ENCODE measurements around the gene EIF3I.

The EIF3I gene

GRCh38 chr1:32216566-32216965 lies 5.6 kb upstream of the EIF3I start:
- peaks cover 23% of the 10 kb centered on the region for H3K4me1 ChIP-seq (ENCODE audit: control insufficient read depth, insufficient read depth, low read length)
- no peaks in the 10 kb centered on the region for H3K27me3 ChIP-seq (replicated peaks; ENCODE audit: control insufficient read depth, insufficient read depth, low read length)
- peaks cover 27% of the 10 kb centered on the region for H3K36me3 ChIP-seq (ENCODE audit: control insufficient read depth, insufficient read depth, low read length, severe bottlenecking)
- H3K9ac ChIP-seq (ENCODE audit: low read length): no peak overlapping the region
- H3K4me3 ChIP-seq (ENCODE audit: low read length): no peak overlapping the region
- no peaks in the 10 kb centered on the region for H3K9me3 ChIP-seq (ENCODE audit: control insufficient read depth, low read length)
- DNase-seq (ENCODE audit: low read depth): no peak

- Histone ChIP-seq H3K36me3 (ENCODE audit: control insufficient read depth, insufficient read depth, low read length, severe bottlenecking) (peaks cover 31% of the 10 kb centered on the region), H3K27me3 (replicated peaks; ENCODE audit: control insufficient read depth, insufficient read depth, low read length) (no peaks in the 10 kb centered on the region), H3K9ac (ENCODE audit: low read length) (no peak overlapping the region), H3K4me3 (ENCODE audit: low read length) (no peak overlapping the region), H3K9me3 (ENCODE audit: control insufficient read depth, low read length) (no peaks in the 10 kb centered on the region), H3K4me1 (ENCODE audit: control insufficient read depth, insufficient read depth, low read length) (peaks cover 34% of the 10 kb centered on the region)
- no peak for DNase-seq (ENCODE audit: low read depth)
These were observed 3.2 kb upstream of the EIF3I start for GRCh38 chr1:32219022-32219421.

- peaks cover 35% of the 10 kb centered on the region for H3K36me3 ChIP-seq (ENCODE audit: control insufficient read depth, insufficient read depth, low read length, severe bottlenecking)
- DNase-seq (ENCODE audit: low read depth): no peak
These were observed 1.2 kb upstream of the EIF3I start for GRCh38 chr1:32220746-32221580.

GRCh38 chr1:32221581-32221979 lies 627 bp upstream of the EIF3I start:
- peak; percentile 25 for DNase-seq (ENCODE audit: low read depth)
- no peaks in the 10 kb centered on the region for H3K27me3 ChIP-seq (replicated peaks; ENCODE audit: control insufficient read depth, insufficient read depth, low read length)
- peaks cover 34% of the 10 kb centered on the region for H3K36me3 ChIP-seq (ENCODE audit: control insufficient read depth, insufficient read depth, low read length, severe bottlenecking)
- H3K4me3 ChIP-seq (ENCODE audit: low read length): peak overlapping the region; percentile 98
- H3K4me1 ChIP-seq (ENCODE audit: control insufficient read depth, insufficient read depth, low read length): peaks cover 39% of the 10 kb centered on the region
- H3K9me3 ChIP-seq (ENCODE audit: control insufficient read depth, low read length): no peaks in the 10 kb centered on the region
- H3K9ac ChIP-seq (ENCODE audit: low read length): peak overlapping the region; percentile 98

More at GRCh38 chr1:32220746-32221580, 1.2 kb upstream of the EIF3I start:
- Histone ChIP-seq H3K9ac (ENCODE audit: low read length) (peak overlapping the region; percentile 98), H3K4me3 (ENCODE audit: low read length) (peak overlapping the region; percentile 98), H3K27me3 (replicated peaks; ENCODE audit: control insufficient read depth, insufficient read depth, low read length) (no peaks in the 10 kb centered on the region), H3K4me1 (ENCODE audit: control insufficient read depth, insufficient read depth, low read length) (peaks cover 39% of the 10 kb centered on the region), H3K9me3 (ENCODE audit: control insufficient read depth, low read length) (no peaks in the 10 kb centered on the region)

GRCh38 chr1:32223683-32224082 lies 1.5 kb downstream of the EIF3I start:
- Histone ChIP-seq H3K4me3 (ENCODE audit: low read length) (peak overlapping the region; percentile 98), H3K4me1 (ENCODE audit: control insufficient read depth, insufficient read depth, low read length) (peaks cover 39% of the 10 kb centered on the region), H3K9me3 (ENCODE audit: control insufficient read depth, low read length) (no peaks in the 10 kb centered on the region), H3K9ac (ENCODE audit: low read length) (peak overlapping the region; percentile 98), H3K27me3 (replicated peaks; ENCODE audit: control insufficient read depth, insufficient read depth, low read length) (no peaks in the 10 kb centered on the region), H3K36me3 (ENCODE audit: control insufficient read depth, insufficient read depth, low read length, severe bottlenecking) (peaks cover 46% of the 10 kb centered on the region)
- DNase-seq (ENCODE audit: low read depth): no peak

GRCh38 chr1:32224285-32224684 lies 2.1 kb downstream of the EIF3I start:
- H3K9me3 ChIP-seq (ENCODE audit: control insufficient read depth, low read length): no peaks in the 10 kb centered on the region
- peaks cover 34% of the 10 kb centered on the region for H3K4me1 ChIP-seq (ENCODE audit: control insufficient read depth, insufficient read depth, low read length)
- H3K27me3 ChIP-seq (replicated peaks; ENCODE audit: control insufficient read depth, insufficient read depth, low read length): no peaks in the 10 kb centered on the region
- no peak for DNase-seq (ENCODE audit: low read depth)
- H3K4me3 ChIP-seq (ENCODE audit: low read length): peak overlapping the region; percentile 98
- H3K9ac ChIP-seq (ENCODE audit: low read length): peak overlapping the region; percentile 98
- H3K36me3 ChIP-seq (ENCODE audit: control insufficient read depth, insufficient read depth, low read length, severe bottlenecking): peaks cover 51% of the 10 kb centered on the region

- peaks cover 81% of the 10 kb centered on the region for H3K36me3 ChIP-seq (ENCODE audit: control insufficient read depth, insufficient read depth, low read length, severe bottlenecking)
- no peaks in the 10 kb centered on the region for H3K9me3 ChIP-seq (ENCODE audit: control insufficient read depth, low read length)
- peaks cover 7% of the 10 kb centered on the region for H3K4me1 ChIP-seq (ENCODE audit: control insufficient read depth, insufficient read depth, low read length)
- no peak overlapping the region for H3K4me3 ChIP-seq (ENCODE audit: low read length)
- H3K27me3 ChIP-seq (replicated peaks; ENCODE audit: control insufficient read depth, insufficient read depth, low read length): no peaks in the 10 kb centered on the region
- DNase-seq (ENCODE audit: low read depth): no peak
- no peak overlapping the region for H3K9ac ChIP-seq (ENCODE audit: low read length)
These were observed 6.6 kb downstream of the EIF3I start for GRCh38 chr1:32228771-32229170.

GRCh38 chr1:32231843-32232432 lies 9.7 kb downstream of the EIF3I start:
- H3K9me3 ChIP-seq (ENCODE audit: control insufficient read depth, low read length): no peaks in the 10 kb centered on the region
- peaks cover 54% of the 10 kb centered on the region for H3K36me3 ChIP-seq (ENCODE audit: control insufficient read depth, insufficient read depth, low read length, severe bottlenecking)
- no peak overlapping the region for H3K9ac ChIP-seq (ENCODE audit: low read length)
- no peak for DNase-seq (ENCODE audit: low read depth)
- no peaks in the 10 kb centered on the region for H3K27me3 ChIP-seq (replicated peaks; ENCODE audit: control insufficient read depth, insufficient read depth, low read length)
- no peak overlapping the region for H3K4me3 ChIP-seq (ENCODE audit: low read length)
- H3K4me1 ChIP-seq (ENCODE audit: control insufficient read depth, insufficient read depth, low read length): peaks cover 23% of the 10 kb centered on the region

GRCh38 chr1:32232558-32233304 lies 10.5 kb downstream of the EIF3I start:
- H3K27me3 ChIP-seq (replicated peaks; ENCODE audit: control insufficient read depth, insufficient read depth, low read length): no peaks in the 10 kb centered on the region
- no peaks in the 10 kb centered on the region for H3K9me3 ChIP-seq (ENCODE audit: control insufficient read depth, low read length)
- H3K9ac ChIP-seq (ENCODE audit: low read length): no peak overlapping the region
- H3K4me3 ChIP-seq (ENCODE audit: low read length): no peak overlapping the region
- no peak for DNase-seq (ENCODE audit: low read depth)
- H3K4me1 ChIP-seq (ENCODE audit: control insufficient read depth, insufficient read depth, low read length): peaks cover 23% of the 10 kb centered on the region
- H3K36me3 ChIP-seq (ENCODE audit: control insufficient read depth, insufficient read depth, low read length, severe bottlenecking): peaks cover 46% of the 10 kb centered on the region

- Histone ChIP-seq H3K36me3 (ENCODE audit: control insufficient read depth, insufficient read depth, low read length, severe bottlenecking) (peaks cover 28% of the 10 kb centered on the region), H3K4me1 (ENCODE audit: control insufficient read depth, insufficient read depth, low read length) (peaks cover 23% of the 10 kb centered on the region), H3K27me3 (replicated peaks; ENCODE audit: control insufficient read depth, insufficient read depth, low read length) (no peaks in the 10 kb centered on the region), H3K9ac (ENCODE audit: low read length) (no peak overlapping the region), H3K9me3 (ENCODE audit: control insufficient read depth, low read length) (no peaks in the 10 kb centered on the region), H3K4me3 (ENCODE audit: low read length) (no peak overlapping the region)
- DNase-seq (ENCODE audit: low read depth): no peak
These were observed 12.6 kb downstream of the EIF3I start for GRCh38 chr1:32234792-32235191.

GRCh38 chr1:32239337-32239736 lies 17.1 kb downstream of the EIF3I start:
- Histone ChIP-seq H3K36me3 (ENCODE audit: control insufficient read depth, insufficient read depth, low read length, severe bottlenecking) (no peaks in the 10 kb centered on the region), H3K27me3 (replicated peaks; ENCODE audit: control insufficient read depth, insufficient read depth, low read length) (no peaks in the 10 kb centered on the region), H3K9me3 (ENCODE audit: control insufficient read depth, low read length) (no peaks in the 10 kb centered on the region), H3K4me3 (ENCODE audit: low read length) (no peak overlapping the region), H3K4me1 (ENCODE audit: control insufficient read depth, insufficient read depth, low read length) (peaks cover 39% of the 10 kb centered on the region), H3K9ac (ENCODE audit: low read length) (no peak overlapping the region)
- no peak for DNase-seq (ENCODE audit: low read depth)

Measured in adipocyte (in vitro differentiated cells).